Stimulated activated memory B cell treated with anti-CD40 and anti-IgM and Interleukin-4, amounts not matched to agents 10 μg/mL and 1 μg/mL and 100 μg/mL, for 72 hours (primary cell): Measurements from ENCODE around the gene RAD23A.
"Not testable (repeated sequence)": the region's sequence is repeated elsewhere in the genome, so short reads cannot be mapped to it uniquely, and the experiment has no call there.

ENCODE experiments used
- ATAC-seq: fragments of 150-1000 bp; cut with Tn5 transposase; 2 replicates; pipeline ENCODE4 v1.10.0; 2021
- H3K27ac Mint-ChIP-seq: one replicate; pipeline ENCODE4 v1.8.0; 2022; ENCODE audit warnings: mild to moderate bottlenecking, mixed read lengths
- H3K27me3 Mint-ChIP-seq: one replicate; pipeline ENCODE4 v1.8.0; 2022; ENCODE audit warnings: mixed read lengths
- H3K36me3 Mint-ChIP-seq: one replicate; pipeline ENCODE4 v1.8.0; 2022; ENCODE audit warnings: mixed read lengths
- H3K4me1 Mint-ChIP-seq: one replicate; pipeline ENCODE4 v1.8.0; 2022; ENCODE audit warnings: mixed read lengths
- H3K4me3 Mint-ChIP-seq: one replicate; pipeline ENCODE4 v1.8.0; 2022; ENCODE audit warnings: mild to moderate bottlenecking, moderate library complexity, mixed read lengths
- H3K9me3 Mint-ChIP-seq: one replicate; pipeline ENCODE4 v1.8.0; 2022; ENCODE audit warnings: mixed read lengths

RAD23A gene

DNA sequence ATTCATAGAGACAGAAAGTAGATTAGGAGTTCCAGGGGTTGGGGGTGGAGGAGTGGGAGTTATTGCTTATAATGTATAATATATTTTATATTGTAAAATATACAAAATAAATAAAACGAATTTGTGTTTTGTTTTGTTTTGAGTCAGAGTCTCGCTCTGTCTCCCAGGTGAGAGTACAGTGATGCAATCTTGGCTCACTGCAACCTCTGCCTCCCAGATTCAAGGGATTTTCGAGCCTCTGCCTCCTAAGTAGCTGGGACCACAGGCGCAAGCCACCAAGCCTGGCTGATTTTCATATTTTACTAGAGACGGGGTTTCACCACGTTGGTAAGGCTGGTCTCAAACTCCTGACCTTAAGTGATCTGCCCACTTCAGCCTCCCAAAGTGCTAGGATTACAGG is 13.8 kb downstream of the RAD23A start:
- Mint-ChIP-seq H3K9me3 (peaks cover 2% of the 10 kb centered on the region), H3K4me3 (no peak overlapping the region), H3K27ac (no peak overlapping the region), H3K27me3 (peaks cover 19% of the 10 kb centered on the region), H3K36me3 (peaks cover 5% of the 10 kb centered on the region), H3K4me1 (peaks cover 20% of the 10 kb centered on the region)
- no peak for ATAC-seq

DNA sequence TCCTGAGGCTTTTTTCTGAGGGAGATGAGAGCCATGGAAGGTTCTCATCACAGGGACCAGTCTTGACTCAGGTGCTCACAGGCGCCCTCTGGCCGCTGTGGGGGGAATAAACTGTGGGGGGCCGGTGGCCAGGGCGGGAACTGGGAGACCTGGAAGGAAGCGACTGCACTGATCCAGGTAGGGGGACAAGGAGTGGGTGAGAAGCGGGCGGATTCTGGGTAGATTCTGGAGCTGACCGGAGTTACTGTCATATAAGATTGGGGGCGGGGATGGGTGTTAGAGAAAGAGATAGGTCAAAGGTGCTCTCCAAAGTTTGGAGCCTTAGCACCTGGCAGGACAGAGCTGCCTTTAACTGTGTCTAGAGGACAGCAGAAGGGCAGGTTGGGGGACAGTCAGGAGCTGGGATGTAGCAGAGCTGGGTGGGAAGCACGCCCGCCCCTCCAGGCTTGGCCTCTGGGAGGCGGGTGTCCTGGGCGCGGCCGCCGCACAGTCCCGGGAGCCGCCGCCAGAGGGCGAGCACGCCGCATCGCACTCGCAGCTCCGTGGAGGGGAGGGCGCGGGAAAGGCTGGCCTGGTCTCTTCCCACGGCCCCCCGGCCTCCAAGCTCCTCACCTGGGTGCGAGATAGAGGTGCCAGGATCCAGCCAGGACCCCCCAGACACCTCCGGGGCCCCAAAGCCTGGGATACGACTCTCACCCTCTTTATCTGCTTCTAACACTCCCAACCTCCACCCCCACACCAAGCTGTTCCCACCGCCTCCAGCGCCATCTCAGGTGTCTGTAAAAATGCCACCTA is 19.6 kb downstream of the RAD23A start:
- peak overlapping the region; percentile 2 for H3K27ac Mint-ChIP-seq
- H3K36me3 Mint-ChIP-seq = no peaks in the 10 kb centered on the region
- ATAC-seq = peak; percentile 98
- peak overlapping the region; percentile 80 for H3K4me3 Mint-ChIP-seq
- peaks cover 19% of the 10 kb centered on the region for H3K27me3 Mint-ChIP-seq
- H3K9me3 Mint-ChIP-seq = peaks cover under 1% of the 10 kb centered on the region
- peaks cover 13% of the 10 kb centered on the region for H3K4me1 Mint-ChIP-seq

DNA sequence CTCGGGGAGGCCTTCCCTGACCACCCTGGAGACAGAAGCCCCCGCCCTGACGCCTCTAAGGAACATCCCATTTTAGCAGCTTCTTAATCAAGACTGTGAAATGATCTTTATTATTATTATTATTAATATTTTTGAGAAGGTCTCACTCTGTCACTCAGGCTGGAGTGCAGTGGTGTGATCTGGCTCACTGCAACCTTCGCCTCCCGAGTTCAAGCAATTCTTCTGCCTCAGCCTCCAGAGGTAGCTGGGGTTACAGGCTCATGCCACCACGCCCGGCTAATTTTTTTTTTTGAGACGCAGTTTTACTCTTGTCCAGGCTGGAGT is 20.1 kb downstream of the RAD23A start:
- ATAC-seq = no peak
- H3K4me1 Mint-ChIP-seq = peaks cover 13% of the 10 kb centered on the region

GRCh38 chr19:12967907-12968306 is 22.2 kb downstream of the RAD23A start:
- H3K27ac Mint-ChIP-seq = no peak overlapping the region
- H3K9me3 Mint-ChIP-seq = no peaks in the 10 kb centered on the region
- H3K4me3 Mint-ChIP-seq = no peak overlapping the region

More for the DNA sequence above, 20.1 kb downstream of the RAD23A start:
- H3K36me3 Mint-ChIP-seq = no peaks in the 10 kb centered on the region
- no peaks in the 10 kb centered on the region for H3K9me3 Mint-ChIP-seq
- peak overlapping the region; percentile 2 for H3K27ac Mint-ChIP-seq
- peaks cover 19% of the 10 kb centered on the region for H3K27me3 Mint-ChIP-seq
- peak overlapping the region; percentile 78 for H3K4me3 Mint-ChIP-seq

DNA sequence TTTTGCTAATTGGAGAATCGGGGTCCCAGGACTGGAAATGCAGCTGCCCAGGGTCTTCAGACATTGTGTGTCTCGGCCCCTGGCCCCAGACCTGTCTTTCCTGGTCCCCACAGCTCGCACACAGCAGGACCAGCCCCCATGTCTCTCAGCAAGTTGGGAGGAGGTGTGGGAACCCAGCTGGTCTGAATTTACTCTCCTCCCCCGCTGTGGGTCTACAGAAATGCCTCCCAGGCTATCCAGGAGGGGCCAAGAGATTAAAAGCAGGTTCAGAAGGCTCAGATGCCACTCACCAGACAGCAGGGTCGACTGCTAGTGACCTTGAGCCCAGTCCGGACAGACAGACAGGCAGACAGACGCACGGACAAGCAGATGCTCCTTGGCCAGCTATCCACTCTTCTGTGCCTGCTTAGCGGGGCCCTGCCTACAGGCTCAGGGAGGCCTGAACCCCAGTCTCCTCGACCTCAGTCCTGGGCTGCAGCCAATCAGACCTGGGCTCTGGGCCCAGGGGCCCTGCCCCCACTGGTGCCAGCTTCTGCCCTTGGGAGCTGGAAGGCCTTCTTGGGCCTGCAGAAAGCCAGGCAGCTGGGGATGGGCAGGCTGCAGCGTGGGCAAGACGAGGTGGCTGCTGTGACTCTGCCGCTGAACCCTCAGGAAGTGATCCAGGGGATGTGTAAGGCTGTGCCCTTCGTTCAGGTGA is 23.8 kb downstream of the RAD23A start, which contains the start of gene DAND5:
DAND5 (plus strand) TSS at position 285 of the 697 bp plus-strand sequence; CDS start at position 370, 85 bp downstream.
- no peak for ATAC-seq
- H3K27ac Mint-ChIP-seq = no peak within 1 kb of the TSS
- H3K27me3 Mint-ChIP-seq = peaks cover 15% of the 10 kb centered on the region
- H3K4me3 Mint-ChIP-seq = no peak within 1 kb of the TSS
- no peaks in the 10 kb centered on the region for H3K9me3 Mint-ChIP-seq
- no peaks in the 10 kb centered on the region for H3K36me3 Mint-ChIP-seq
- peaks cover 13% of the 10 kb centered on the region for H3K4me1 Mint-ChIP-seq

More at GRCh38 chr19:12967907-12968306, 22.2 kb downstream of the RAD23A start:
- ATAC-seq = no peak
- Mint-ChIP-seq H3K36me3 (no peaks in the 10 kb centered on the region), H3K27me3 (peaks cover 9% of the 10 kb centered on the region), H3K4me1 (peaks cover 13% of the 10 kb centered on the region)

DNA sequence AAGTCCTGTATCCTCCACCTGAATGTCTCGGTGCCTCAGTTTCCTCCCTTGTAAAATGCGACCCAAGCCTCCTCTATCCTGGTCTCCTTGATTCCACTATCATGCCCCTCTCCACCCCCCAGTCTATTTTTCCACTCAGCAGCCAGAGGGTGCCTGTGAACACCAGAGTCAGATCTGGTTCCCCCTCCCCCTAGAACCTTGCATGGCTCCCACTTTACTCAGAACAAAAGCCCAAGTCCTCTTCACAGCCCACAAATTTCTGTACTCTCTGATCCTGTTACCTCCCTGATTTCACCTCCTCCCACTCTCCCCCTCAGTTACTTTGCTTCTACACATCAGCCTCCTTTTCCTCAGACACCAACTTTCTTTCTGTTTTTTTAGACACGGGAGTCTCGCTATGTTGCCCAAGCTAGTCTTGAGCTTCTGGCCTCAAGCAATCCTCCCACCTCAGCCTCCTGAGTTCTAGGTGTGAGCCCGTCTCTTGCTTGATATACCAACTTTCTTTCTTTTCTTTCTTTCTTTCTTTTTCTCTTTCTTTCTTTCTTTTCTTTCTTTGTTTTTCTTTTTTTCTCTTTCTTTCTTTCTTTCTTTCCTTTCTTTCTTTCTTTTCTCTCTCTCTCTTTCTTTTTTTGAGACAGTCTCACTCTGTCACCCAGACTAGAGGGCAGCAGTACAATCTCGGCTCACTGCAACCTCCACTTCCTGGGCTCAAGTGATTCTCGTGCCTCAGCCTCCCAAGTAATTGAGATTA is 24.6 kb downstream of the RAD23A start:
- Mint-ChIP-seq H3K27ac (no peak overlapping the region), H3K36me3 (no peaks in the 10 kb centered on the region), H3K4me1 (peaks cover 7% of the 10 kb centered on the region), H3K9me3 (no peaks in the 10 kb centered on the region), H3K4me3 (no peak overlapping the region), H3K27me3 (peaks cover 22% of the 10 kb centered on the region)
- ATAC-seq = no peak

DNA sequence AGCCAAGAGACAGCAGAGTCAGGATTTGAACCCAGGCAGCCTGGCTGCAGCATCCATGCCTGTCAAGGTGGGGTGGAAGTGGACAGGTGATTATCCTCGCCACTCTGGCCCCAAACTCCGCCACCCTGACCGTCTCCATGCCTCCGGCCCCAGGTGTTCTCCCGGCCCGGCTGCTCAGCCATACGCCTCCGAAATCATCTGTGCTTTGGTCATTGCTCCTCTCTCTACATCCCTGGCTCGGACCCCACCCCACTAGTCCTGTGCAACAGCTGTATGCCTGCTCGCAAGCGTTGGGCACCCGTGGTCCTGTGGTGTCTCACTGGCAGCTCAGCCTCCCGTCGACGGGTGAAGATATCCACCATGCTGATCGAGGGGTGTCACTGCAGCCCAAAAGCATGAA is 27.6 kb downstream of the RAD23A start:
- Mint-ChIP-seq H3K4me3 (no peak overlapping the region), H3K27me3 (peaks cover 41% of the 10 kb centered on the region), H3K36me3 (no peaks in the 10 kb centered on the region), H3K4me1 (peaks cover 8% of the 10 kb centered on the region), H3K27ac (no peak overlapping the region), H3K9me3 (no peaks in the 10 kb centered on the region)
- ATAC-seq = no peak

DNA sequence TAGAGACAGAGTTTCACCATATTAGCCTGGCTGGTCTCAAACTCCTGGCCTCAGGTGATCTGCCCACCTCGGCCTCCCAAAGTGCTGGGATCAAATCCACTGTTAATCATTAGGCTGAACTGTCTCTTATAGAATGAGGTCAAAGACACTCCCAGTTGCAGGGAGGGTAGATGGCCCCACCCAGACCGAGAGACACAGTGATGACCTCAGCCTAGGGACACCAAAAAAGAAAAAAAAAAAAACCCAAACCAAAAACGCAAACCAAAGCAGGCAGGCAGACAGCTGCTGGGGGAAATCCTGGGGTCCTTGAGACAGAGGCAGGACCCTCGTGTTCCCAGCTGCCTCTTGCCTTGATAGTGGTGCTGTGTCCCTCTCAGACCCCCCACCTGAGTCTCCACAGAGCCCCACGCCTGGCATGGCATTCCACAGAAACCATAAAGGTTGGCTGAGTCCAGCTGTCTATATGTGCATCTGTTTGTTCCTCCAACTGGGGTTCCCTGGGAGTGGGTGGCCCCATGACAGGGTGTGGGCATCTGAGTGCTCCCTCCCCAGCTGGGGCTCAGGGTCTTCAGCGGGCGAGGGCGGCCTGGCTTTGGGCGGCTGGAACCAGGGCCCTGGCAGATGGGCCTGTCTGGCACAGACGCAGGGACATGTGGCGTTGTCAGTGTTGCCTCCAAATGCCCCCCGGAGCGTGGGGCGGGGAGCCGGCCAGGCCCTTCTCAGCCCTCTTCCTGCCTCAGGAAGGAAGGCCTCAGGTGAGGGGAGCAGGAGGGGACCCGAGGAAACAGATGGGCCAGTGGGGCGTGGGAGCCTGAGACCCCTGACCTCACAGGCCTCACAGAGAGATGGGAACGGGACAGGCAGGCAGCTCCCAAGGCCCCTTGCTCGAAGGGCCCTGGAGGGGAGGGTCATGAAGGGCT is 28.9 kb downstream of the RAD23A start:
- H3K27ac Mint-ChIP-seq = no peak overlapping the region
- H3K9me3 Mint-ChIP-seq = no peaks in the 10 kb centered on the region
- no peaks in the 10 kb centered on the region for H3K36me3 Mint-ChIP-seq
- no peak for ATAC-seq
- peaks cover 42% of the 10 kb centered on the region for H3K27me3 Mint-ChIP-seq
- H3K4me1 Mint-ChIP-seq = peaks cover 8% of the 10 kb centered on the region
- H3K4me3 Mint-ChIP-seq = no peak overlapping the region

DNA sequence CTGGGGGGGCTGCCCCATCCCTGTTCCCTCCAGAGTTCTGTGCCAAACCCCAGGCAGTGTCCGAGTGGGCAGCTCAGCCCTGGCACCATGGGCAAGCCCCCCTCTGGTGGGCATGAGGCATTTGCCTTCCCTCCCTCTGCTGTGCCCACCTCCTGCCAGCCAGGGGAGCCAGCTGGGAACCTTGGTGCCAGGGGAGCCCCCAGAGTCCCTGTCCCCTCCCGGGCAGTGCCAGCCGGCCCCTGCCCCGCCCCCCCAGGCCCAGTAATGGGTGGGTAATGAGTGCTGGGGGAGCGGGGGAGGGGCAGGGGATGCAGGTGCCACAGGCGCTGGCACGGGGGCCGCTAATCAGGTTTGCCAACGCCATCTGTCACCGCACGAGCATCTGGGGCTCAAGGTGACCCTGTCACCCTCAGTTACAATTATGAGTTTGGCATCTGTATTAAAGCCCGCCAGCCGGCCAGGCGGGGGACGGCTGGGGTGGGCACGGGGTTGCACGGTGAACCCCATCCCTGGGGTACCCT is 29.6 kb downstream of the RAD23A start:
- no peak for ATAC-seq
- no peak overlapping the region for H3K4me3 Mint-ChIP-seq
- no peaks in the 10 kb centered on the region for H3K9me3 Mint-ChIP-seq
- peaks cover 42% of the 10 kb centered on the region for H3K27me3 Mint-ChIP-seq
- peaks cover 13% of the 10 kb centered on the region for H3K4me1 Mint-ChIP-seq
- no peaks in the 10 kb centered on the region for H3K36me3 Mint-ChIP-seq
- H3K27ac Mint-ChIP-seq = no peak overlapping the region

DNA sequence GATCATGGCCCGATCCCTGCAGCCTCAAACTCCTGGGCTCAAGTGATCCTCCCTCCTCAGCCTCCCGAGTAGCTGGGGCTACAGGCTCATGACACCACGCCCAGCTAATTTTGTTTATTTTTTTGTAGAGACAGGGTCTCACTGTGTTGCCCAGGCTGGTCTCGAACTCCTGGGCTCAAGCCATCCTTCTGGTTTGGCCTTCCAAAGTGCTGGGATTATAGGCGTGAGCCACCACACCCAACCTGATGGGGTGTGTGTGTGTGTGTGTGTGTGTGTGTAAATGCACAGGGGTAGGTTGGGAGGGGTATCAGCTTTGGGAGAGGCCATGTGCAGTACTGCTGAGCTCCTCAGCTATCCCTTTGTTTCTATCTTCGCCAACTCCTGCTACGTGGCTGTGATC is 30.4 kb downstream of the RAD23A start:
- H3K9me3 Mint-ChIP-seq, H3K4me3 Mint-ChIP-seq, H3K27ac Mint-ChIP-seq, H3K36me3 Mint-ChIP-seq, ATAC-seq: not testable (repeated sequence)
- H3K27me3 Mint-ChIP-seq = peaks cover 42% of the 10 kb centered on the region
- peaks cover 15% of the 10 kb centered on the region for H3K4me1 Mint-ChIP-seq

GRCh38 chr19:12979974-12980373 is 34.3 kb downstream of the RAD23A start:
- no peaks in the 10 kb centered on the region for H3K36me3 Mint-ChIP-seq
- peaks cover 22% of the 10 kb centered on the region for H3K27me3 Mint-ChIP-seq
- no peak overlapping the region for H3K27ac Mint-ChIP-seq
- H3K4me3 Mint-ChIP-seq = no peak overlapping the region
- H3K9me3 Mint-ChIP-seq = no peaks in the 10 kb centered on the region
- ATAC-seq = no peak
- H3K4me1 Mint-ChIP-seq = peaks cover 15% of the 10 kb centered on the region

DNA sequence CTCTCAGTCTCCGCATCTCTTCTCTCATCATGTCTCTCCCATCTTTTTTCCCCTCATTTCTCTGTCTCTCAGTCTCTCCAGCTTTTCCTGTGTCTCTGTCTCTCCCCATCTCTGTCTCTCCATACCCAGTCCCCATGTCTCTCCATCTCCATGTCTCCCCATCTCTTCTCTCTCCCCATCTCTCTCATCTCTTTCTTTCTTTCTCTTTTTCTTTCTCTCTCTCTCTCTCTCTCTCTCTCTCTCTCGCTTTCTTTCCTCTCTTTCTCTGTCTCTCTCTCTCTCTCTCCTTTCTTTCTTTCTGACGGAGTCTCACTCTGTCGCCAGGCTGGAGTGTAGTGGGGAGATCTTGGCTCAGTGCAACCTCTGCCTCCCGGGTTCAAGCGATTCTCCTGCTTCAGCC is 37.0 kb downstream of the RAD23A start:
- Mint-ChIP-seq H3K4me1 (peaks cover 13% of the 10 kb centered on the region), H3K27me3 (peaks cover 7% of the 10 kb centered on the region), H3K36me3 (no peaks in the 10 kb centered on the region), H3K4me3 (no peak overlapping the region), H3K27ac (no peak overlapping the region), H3K9me3 (no peaks in the 10 kb centered on the region)
- no peak for ATAC-seq

DNA sequence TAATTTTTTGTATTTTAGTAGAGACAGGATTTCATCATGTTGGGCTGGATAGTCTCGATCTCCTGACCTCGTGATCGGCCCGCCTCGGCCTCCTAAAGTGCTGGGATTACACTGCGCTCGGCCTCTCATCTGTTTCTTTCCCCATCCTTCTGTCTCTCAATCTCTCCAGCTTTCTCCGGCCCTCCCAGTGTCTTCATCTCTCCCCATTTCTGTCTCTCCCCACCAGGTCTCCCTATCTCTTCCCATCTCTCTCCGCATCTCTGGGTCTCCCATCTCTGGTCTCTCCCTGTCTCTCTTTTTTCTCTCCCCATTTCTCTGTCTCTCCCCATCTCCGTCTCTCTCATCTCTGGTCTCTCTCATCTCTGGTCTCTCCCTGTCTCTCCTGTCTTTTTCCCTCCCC is 37.4 kb downstream of the RAD23A start:
- Mint-ChIP-seq H3K4me1 (peaks cover 9% of the 10 kb centered on the region), H3K27me3 (peaks cover 3% of the 10 kb centered on the region), H3K9me3 (no peaks in the 10 kb centered on the region), H3K36me3 (no peaks in the 10 kb centered on the region), H3K27ac (no peak overlapping the region), H3K4me3 (no peak overlapping the region)
- no peak for ATAC-seq

DNA sequence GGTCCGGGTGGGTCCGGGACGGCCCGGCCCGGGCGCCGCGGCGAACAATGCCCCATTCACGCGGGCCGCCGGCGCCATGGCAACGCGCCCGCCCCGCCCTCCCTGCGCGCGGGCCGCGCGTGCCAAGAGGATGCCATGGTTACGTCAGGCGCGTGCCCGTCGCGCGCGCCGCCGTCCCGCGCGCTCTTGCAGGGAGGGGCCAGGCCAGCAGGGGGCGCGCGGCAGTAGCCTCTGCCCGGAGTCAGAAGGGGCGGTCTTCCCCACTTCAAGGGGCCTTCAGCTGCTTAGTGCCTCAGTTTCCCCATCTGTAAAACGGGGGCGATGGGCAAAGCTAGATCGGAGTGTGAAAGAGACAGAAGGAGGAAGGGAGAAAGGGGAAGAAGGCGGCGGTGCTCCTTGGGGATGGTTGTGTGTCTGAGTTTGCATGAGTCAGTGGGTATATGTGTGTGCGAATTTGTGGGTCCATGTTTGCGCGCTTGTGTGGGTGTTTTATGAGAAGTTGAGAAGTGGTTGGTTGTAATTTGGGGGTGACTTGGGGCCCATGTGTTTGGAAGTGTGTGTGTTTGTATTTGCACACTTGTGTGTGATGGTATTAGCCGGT is 38.0 kb downstream of the RAD23A start:
- H3K4me1 Mint-ChIP-seq = peaks cover 7% of the 10 kb centered on the region
- H3K27me3 Mint-ChIP-seq = no peaks in the 10 kb centered on the region
- H3K9me3 Mint-ChIP-seq = no peaks in the 10 kb centered on the region
- H3K36me3 Mint-ChIP-seq = no peaks in the 10 kb centered on the region
- H3K4me3 Mint-ChIP-seq = no peak overlapping the region
- no peak overlapping the region for H3K27ac Mint-ChIP-seq
- peak; percentile 79 for ATAC-seq
